ENCODE measurements around the gene PDPK1. TPM values are rescaled to one million over a fixed set of nuclear protein-coding genes. Genes with fewer than 3 reads are reported as not detected.

PDPK1 gene
- total RNA-seq (2014; rRNA removed; shearing (Covaris generic)) (24.9 and 25.8 TPM in 2 replicates), polyA plus RNA-seq (2016; fragmentation: Nextera tagmentation; extraction: Ambion mirVana) (13.1 and 19.3 TPM in 2 replicates)
- long read RNA-seq, full-length matches to known transcripts: 13 of 21 reads
- long read RNA-seq, partial matches to known transcripts: 1 of 21 reads
- long read RNA-seq, other reads (novel, unspliced or antisense): 7 of 21 reads

GRCh38 chr16:2537451-2538379 lies at the start of gene PDPK1:
Gene PDPK1, plus strand, starts transcription at chr16:2538021. Its CDS starts 92 bp downstream, at chr16:2538113.
- Histone ChIP-seq H3F3A (replicated peaks; ENCODE audit: low read depth) (0 out of 2 replicates have a peak, but pooled peaks cover 3% of the 10 kb centered on the region), H3K27me3 (ENCODE audit: insufficient read depth) (peaks cover 5% of the 10 kb centered on the region; the same call in 1 of the 2 replicates), H3K79me2 (replicated peaks; ENCODE audit: insufficient read depth) (peaks cover 33% of the 10 kb centered on the region), H3K4me3 (peak within 1 kb of the TSS; percentile 58), H4K20me1 (replicated peaks; ENCODE audit: insufficient read depth) (peaks cover 6% of the 10 kb centered on the region; the same call in 1 of the 2 replicates), H3K4me1 (ENCODE audit: insufficient read depth) (no peaks in the 10 kb centered on the region; the same call in 1 of the 2 replicates), H3K9me2 (ENCODE audit: insufficient read depth) (no peaks in the 10 kb centered on the region), H3K27ac (ENCODE audit: low read depth) (no peak within 1 kb of the TSS), H2AFZ (peak within 1 kb of the TSS; percentile 91; the same call in 1 of the 2 replicates), H3K4me2 (peak within 1 kb of the TSS; percentile 81), H3K36me3 (ENCODE audit: insufficient read depth) (no peaks in the 10 kb centered on the region)
- Mint-ChIP-seq H3K9me3 (peaks cover 3% of the 10 kb centered on the region; the same call in 1 of the 3 replicates), H3K27ac (peak within 1 kb of the TSS; percentile 71; the same call in 1 of the 2 replicates), H3K27me3 (ENCODE audit: insufficient read depth, low read depth, poor library complexity) (peaks cover 10% of the 10 kb centered on the region), H3K4me3 (peak within 1 kb of the TSS; percentile 77), H3K36me3 (ENCODE audit: low read depth) (peaks cover 5% of the 10 kb centered on the region; the same call in 2 of the 3 replicates), H3K4me1 (peaks cover 13% of the 10 kb centered on the region)
- peak; percentile 48; the same call in 1 of the 2 replicates for TF ChIP-seq POLR2AphosphoS5 (IDR thresholded peaks at IDR 0.05; ENCODE audit: low read depth)
- no peak for TF ChIP-seq ETS1 (IDR thresholded peaks at IDR 0.05)
- TF ChIP-seq ZNF331 (CRISPR knock-in tag; IDR thresholded peaks at IDR 0.05; ENCODE audit: low read depth): no peak
- no peak for TF ChIP-seq ZNF114 (CRISPR knock-in tag; IDR thresholded peaks at IDR 0.05)
- TF ChIP-seq ZNF462 (CRISPR knock-in tag; IDR thresholded peaks at IDR 0.05): no peak
- ATAC-seq (peak; percentile 82), DNase-seq (ENCODE audit: low spot score) (peak; percentile 96)

All from GM23338 (cell line).